ENCODE data around the gene EDC4. TPM values are rescaled to one million over a fixed set of nuclear protein-coding genes. Genes with fewer than 3 reads are reported as not detected.
A peak's percentile ranks its signal among the peaks of the same experiment; 100 is the strongest.

The EDC4 gene
- polyA plus RNA-seq, 4 donors: 30.6 to 76.5 (median 55.2) TPM

DNA sequence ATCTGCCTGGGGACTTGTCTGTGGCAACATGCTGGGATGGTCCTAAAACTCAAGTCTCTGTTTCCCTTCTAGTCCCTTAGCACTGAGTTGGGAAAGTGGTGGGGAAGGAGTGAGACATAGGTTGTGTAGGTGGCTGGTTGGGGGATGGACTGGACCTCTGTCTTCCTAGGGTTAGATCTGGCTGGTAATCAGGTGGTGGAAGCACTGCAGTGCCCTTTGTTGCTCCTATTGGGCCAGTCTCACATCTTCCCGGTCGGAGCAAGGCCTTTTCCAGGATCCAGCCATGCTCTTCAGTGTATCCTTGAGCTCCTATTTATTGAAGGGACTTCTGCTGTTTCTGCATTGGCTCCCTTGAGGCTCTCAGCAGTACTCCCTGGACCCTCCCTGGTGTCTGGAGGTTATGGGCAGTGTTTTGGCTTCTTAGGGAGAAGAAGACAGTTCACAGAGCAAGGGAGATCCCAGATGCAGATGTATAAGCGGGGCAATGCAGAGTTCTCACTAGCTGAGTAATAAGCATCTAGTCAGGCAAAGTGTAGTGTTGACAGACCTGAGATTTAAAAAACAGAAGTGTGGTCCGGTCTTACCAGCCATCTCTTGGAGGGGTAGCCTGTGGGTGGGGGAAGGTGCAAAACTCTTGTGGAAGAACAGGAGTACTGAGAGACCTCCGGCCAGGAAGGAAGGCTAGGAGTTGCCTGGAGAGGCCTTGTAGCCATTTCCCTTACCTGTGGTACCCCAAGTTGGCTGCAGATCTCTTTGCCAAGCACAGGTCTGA is 27.4 kb upstream of the EDC4 start:
- Histone ChIP-seq H3K9me3 (ENCODE audit: control insufficient read depth in 2 of 2, insufficient read depth in 1 of 2, low read depth in 1 of 2, low read length in 1 of 2) (no peaks in the 10 kb centered on the region), H3K27me3 (ENCODE audit: control insufficient read depth in 3 of 3, insufficient read depth in 3 of 3, low read length in 3 of 3) (no peaks in the 10 kb centered on the region), H3K27ac (ENCODE audit: low read depth in 1 of 3, low read length in 2 of 3) (peak overlapping the region in 2 of 3 donors; percentile 88 to 95), H3K36me3 (ENCODE audit: control insufficient read depth in 3 of 3, insufficient read depth in 2 of 3, low read depth in 1 of 3, low read length in 3 of 3) (peaks cover 0 to 22% (median 0%) of the 10 kb centered on the region in 3 donors), H3K4me3 (ENCODE audit: low read depth in 1 of 3, low read length in 3 of 3) (peak overlapping the region in 1 of 3 donors; percentile 66), H3K4me1 (ENCODE audit: control insufficient read depth in 3 of 3, insufficient read depth in 2 of 3, low read depth in 1 of 3, low read length in 2 of 3) (peaks cover 15 to 42% (median 17%) of the 10 kb centered on the region in 3 donors)
- WGBS, 3 donors: 66 to 76% (median 70%) methylated on average over 5 of the region's 5 CpGs
- FAIRE-seq (no peak), DNase-seq (peak in 1 of 2 donors; percentile 32)

DNA sequence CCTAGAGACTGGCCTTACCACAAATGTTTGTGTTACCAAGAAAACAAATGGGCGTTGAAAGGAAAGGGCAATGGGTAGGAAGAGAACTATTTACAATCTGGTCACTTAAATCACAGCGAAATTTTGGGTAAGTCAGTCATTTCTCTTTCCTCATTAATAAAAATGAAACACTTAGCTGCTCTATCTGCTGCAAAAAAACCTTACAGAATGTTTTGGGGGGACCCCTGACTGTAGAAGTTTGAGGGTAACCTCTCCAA is 26.9 kb upstream of the EDC4 start:
- peak overlapping the region; percentile 66 to 97 (median 93) for H3K4me3 ChIP-seq (ENCODE audit: low read depth in 1 of 3, low read length in 3 of 3)
- 4 to 12% (median 9%) methylated on average over 2 of the region's 2 CpGs for WGBS, 3 donors
- peaks cover 0 to 24% (median 0%) of the 10 kb centered on the region in 3 donors for H3K36me3 ChIP-seq (ENCODE audit: control insufficient read depth in 3 of 3, insufficient read depth in 2 of 3, low read depth in 1 of 3, low read length in 3 of 3)
- H3K9me3 ChIP-seq (ENCODE audit: control insufficient read depth in 2 of 2, insufficient read depth in 1 of 2, low read depth in 1 of 2, low read length in 1 of 2): no peaks in the 10 kb centered on the region
- DNase-seq (no peak), FAIRE-seq (no peak)
- peaks cover 15 to 42% (median 17%) of the 10 kb centered on the region in 3 donors for H3K4me1 ChIP-seq (ENCODE audit: control insufficient read depth in 3 of 3, insufficient read depth in 2 of 3, low read depth in 1 of 3, low read length in 2 of 3)
- H3K27ac ChIP-seq (ENCODE audit: low read depth in 1 of 3, low read length in 2 of 3): peak overlapping the region; percentile 88 to 95 (median 88)
- H3K27me3 ChIP-seq (ENCODE audit: control insufficient read depth in 3 of 3, insufficient read depth in 3 of 3, low read length in 3 of 3): no peaks in the 10 kb centered on the region

DNA sequence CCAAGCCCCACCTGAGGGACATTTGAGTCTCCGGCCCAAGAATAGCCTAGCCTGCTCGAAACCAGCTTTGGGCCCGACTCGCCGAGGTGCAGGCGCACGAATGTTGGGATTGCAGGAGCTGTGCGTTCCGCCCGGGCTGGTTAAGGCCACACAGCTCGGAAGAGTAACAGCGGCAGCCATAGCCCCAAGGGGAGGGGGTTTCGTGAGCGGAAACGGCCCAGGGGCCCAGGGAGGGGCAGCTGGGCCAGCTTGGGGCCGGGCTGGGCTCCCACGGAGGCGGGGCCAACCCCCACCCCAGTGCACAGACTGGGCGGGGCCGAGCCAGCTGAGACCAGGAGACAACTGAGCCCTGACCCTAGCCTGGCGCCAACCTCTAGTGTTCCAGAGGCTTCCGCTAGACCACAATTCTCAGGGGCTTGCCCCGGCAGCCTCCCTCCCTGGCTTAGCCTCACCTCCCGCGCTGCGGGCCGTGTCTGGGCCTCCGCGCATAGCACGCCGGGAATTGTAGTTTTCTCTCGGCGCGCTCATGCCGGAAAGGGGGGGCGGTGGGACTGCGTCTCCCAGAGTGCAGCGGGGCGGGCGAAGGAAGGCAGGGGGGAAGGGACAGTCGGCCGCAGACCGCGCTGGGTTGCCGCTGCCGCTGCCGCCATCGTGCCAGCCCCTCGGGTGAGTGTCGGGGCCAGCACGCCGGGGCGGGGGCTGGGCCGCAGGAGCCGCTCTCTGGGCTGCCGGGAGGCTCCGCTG is 26.4 kb upstream of the EDC4 start, which contains the start of gene NUTF2:
NUTF2 (plus strand) TSS at position 614 of the 744 bp plus-strand sequence. CDS start 18,198 bp downstream, outside the sequence.
- 0 to 1% (median 1%) methylated on average over 23 to 57 of the region's 57 CpGs for WGBS, 3 donors
- H3K36me3 ChIP-seq (ENCODE audit: control insufficient read depth in 3 of 3, insufficient read depth in 2 of 3, low read depth in 1 of 3, low read length in 3 of 3): peaks cover 0 to 24% (median 0%) of the 10 kb centered on the region in 3 donors
- no peaks in the 10 kb centered on the region for H3K27me3 ChIP-seq (ENCODE audit: control insufficient read depth in 3 of 3, insufficient read depth in 3 of 3, low read length in 3 of 3)
- no peaks in the 10 kb centered on the region for H3K9me3 ChIP-seq (ENCODE audit: control insufficient read depth in 2 of 2, insufficient read depth in 1 of 2, low read depth in 1 of 2, low read length in 1 of 2)
- H3K4me1 ChIP-seq (ENCODE audit: control insufficient read depth in 3 of 3, insufficient read depth in 2 of 3, low read depth in 1 of 3, low read length in 2 of 3): peaks cover 15 to 42% (median 17%) of the 10 kb centered on the region in 3 donors
- peak within 1 kb of the TSS; percentile 66 to 97 (median 93) for H3K4me3 ChIP-seq (ENCODE audit: low read depth in 1 of 3, low read length in 3 of 3)
- DNase-seq: peak; percentile 95 to 99
- no peak for FAIRE-seq
- H3K27ac ChIP-seq (ENCODE audit: low read depth in 1 of 3, low read length in 2 of 3): peak within 1 kb of the TSS; percentile 88 to 95 (median 88)

DNA sequence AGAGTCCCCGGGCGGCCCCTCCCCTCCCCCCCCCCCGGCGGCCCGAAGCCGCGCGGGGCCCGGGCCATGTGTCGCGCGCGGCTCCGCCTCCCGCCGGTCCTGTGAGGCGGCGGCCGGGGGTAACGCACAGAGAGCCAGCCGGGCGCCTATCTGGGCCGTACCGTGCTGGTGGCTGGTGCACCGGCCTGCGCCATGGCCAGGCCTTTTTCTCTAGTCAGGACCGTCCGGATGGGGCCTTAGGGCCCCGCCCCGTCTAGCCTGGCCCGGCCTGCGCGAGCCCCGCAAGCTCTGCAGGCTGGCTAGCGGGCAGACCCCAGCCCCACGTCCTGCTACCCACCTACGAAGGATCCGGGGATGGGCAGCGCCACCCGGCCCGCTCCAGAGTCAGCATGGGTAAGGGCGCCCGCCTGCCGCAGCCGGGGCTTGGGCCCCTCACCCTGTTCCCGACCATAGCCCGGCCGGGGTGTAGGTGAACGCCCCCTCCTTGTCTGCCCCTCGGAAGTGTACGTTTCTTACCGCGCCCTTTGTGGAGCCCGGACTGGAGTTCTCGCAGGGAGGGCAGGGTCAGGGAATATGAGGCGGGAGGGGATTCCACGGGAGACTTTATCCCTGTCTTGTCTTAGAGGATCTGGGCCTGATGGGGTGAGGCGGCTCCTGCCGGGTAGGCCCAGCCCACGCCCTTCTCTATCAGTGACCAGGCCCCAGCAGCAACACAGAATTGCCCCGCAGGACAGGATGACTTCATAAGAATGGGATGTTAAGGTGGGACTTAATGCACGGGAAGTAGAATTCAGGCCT is 25.6 kb upstream of the EDC4 start, which contains the start of gene CENPT:
CENPT (minus strand) TSS at position 630 of the 798 bp plus-strand sequence. CDS start 13,834 bp downstream, outside the sequence.
- 1% methylated on average over 38 to 62 of the region's 62 CpGs for WGBS, 3 donors
- no peaks in the 10 kb centered on the region for H3K9me3 ChIP-seq (ENCODE audit: control insufficient read depth in 2 of 2, insufficient read depth in 1 of 2, low read depth in 1 of 2, low read length in 1 of 2)
- H3K27ac ChIP-seq (ENCODE audit: low read depth in 1 of 3, low read length in 2 of 3): peak within 1 kb of the TSS; percentile 88 to 95 (median 88)
- peaks cover 0 to 32% (median 0%) of the 10 kb centered on the region in 3 donors for H3K36me3 ChIP-seq (ENCODE audit: control insufficient read depth in 3 of 3, insufficient read depth in 2 of 3, low read depth in 1 of 3, low read length in 3 of 3)
- no peaks in the 10 kb centered on the region for H3K27me3 ChIP-seq (ENCODE audit: control insufficient read depth in 3 of 3, insufficient read depth in 3 of 3, low read length in 3 of 3)
- FAIRE-seq (no peak), DNase-seq (peak; percentile 79 to 91)
- peaks cover 15 to 42% (median 17%) of the 10 kb centered on the region in 3 donors for H3K4me1 ChIP-seq (ENCODE audit: control insufficient read depth in 3 of 3, insufficient read depth in 2 of 3, low read depth in 1 of 3, low read length in 2 of 3)
- H3K4me3 ChIP-seq (ENCODE audit: low read depth in 1 of 3, low read length in 3 of 3): peak within 1 kb of the TSS; percentile 66 to 97 (median 93)

DNA sequence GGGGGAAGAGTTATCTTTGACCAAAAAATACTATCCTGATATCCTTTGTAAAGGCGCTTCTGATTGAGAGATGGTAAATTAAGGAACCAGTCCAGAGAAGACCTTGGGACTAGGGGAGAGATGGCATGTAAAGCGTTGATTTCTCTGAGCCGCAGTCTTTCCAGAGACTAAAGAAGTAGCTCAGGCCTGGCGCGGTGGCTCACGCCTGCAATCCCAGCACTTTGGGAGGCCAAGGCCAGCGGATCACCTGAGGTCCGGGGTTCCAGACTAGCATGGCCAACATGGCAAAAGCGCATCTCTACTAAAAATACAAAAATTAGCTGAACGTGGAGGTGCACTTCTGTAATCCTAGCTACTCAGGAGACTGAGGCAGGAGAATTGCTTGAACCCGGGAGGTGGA is 24.7 kb upstream of the EDC4 start:
- 91 to 92% (median 91%) methylated on average over 11 of the region's 11 CpGs for WGBS, 3 donors
- FAIRE-seq: no peak

DNA sequence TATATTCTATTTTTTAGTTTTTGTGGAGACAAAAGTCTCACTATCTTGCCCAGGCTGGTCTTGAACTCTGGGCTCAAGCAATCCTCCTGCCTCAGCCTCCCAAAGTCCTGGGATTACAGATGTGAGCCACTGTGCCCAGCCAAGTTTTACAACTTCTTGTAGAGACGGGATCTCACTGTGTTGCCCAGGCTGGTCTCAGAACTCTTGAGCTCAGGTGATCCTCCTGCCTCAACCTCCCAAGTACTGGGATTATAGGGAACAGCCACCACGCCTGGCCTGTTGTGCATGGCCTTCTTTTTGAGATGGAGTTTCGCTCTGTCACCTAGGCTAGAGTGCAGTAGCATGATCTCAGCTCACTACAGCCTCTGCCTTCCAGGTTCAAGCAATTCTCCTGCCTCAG is 19.2 kb upstream of the EDC4 start:
- H3K27ac ChIP-seq (ENCODE audit: low read depth in 1 of 3, low read length in 2 of 3): no peak overlapping the region
- no peak for FAIRE-seq
- DNase-seq: no peak
- H3K27me3 ChIP-seq (ENCODE audit: control insufficient read depth in 3 of 3, insufficient read depth in 3 of 3, low read length in 3 of 3): no peaks in the 10 kb centered on the region
- no peaks in the 10 kb centered on the region for H3K9me3 ChIP-seq (ENCODE audit: control insufficient read depth in 2 of 2, insufficient read depth in 1 of 2, low read depth in 1 of 2, low read length in 1 of 2)
- WGBS, 3 donors: 94 to 100% (median 96%) methylated on average over 3 of the region's 3 CpGs
- peaks cover 0 to 54% (median 0%) of the 10 kb centered on the region in 3 donors for H3K36me3 ChIP-seq (ENCODE audit: control insufficient read depth in 3 of 3, insufficient read depth in 2 of 3, low read depth in 1 of 3, low read length in 3 of 3)
- H3K4me1 ChIP-seq (ENCODE audit: control insufficient read depth in 3 of 3, insufficient read depth in 2 of 3, low read depth in 1 of 3, low read length in 2 of 3): peaks cover 6 to 38% (median 7%) of the 10 kb centered on the region in 3 donors
- no peak overlapping the region for H3K4me3 ChIP-seq (ENCODE audit: low read depth in 1 of 3, low read length in 3 of 3)

More for the DNA sequence above, 24.7 kb upstream of the EDC4 start:
- peaks cover 15 to 42% (median 17%) of the 10 kb centered on the region in 3 donors for H3K4me1 ChIP-seq (ENCODE audit: control insufficient read depth in 3 of 3, insufficient read depth in 2 of 3, low read depth in 1 of 3, low read length in 2 of 3)
- DNase-seq: no peak
- peak overlapping the region in 1 of 3 donors; percentile 88 for H3K27ac ChIP-seq (ENCODE audit: low read depth in 1 of 3, low read length in 2 of 3)
- H3K36me3 ChIP-seq (ENCODE audit: control insufficient read depth in 3 of 3, insufficient read depth in 2 of 3, low read depth in 1 of 3, low read length in 3 of 3): peaks cover 0 to 36% (median 0%) of the 10 kb centered on the region in 3 donors
- H3K9me3 ChIP-seq (ENCODE audit: control insufficient read depth in 2 of 2, insufficient read depth in 1 of 2, low read depth in 1 of 2, low read length in 1 of 2): no peaks in the 10 kb centered on the region
- no peaks in the 10 kb centered on the region for H3K27me3 ChIP-seq (ENCODE audit: control insufficient read depth in 3 of 3, insufficient read depth in 3 of 3, low read length in 3 of 3)
- peak overlapping the region in 1 of 3 donors; percentile 66 for H3K4me3 ChIP-seq (ENCODE audit: low read depth in 1 of 3, low read length in 3 of 3)

DNA sequence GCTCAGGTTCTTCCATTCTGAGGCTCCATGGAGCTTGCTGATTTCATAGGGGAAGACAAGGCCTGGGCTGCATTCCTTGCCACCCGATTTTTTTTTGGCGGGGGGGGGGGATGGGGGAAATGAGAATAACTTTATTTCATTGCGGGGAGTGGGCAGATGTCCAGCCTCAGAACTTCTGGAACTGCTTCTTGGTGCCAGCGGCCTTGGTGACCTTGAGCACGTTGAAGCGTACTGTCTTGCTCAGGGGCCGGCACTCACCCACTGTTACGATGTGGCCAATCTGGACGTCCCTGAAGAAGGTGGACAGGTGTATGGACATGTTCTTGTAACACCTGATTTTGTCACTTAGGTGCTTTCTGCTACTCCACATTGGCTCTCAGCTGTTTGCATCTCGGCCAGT is 17.1 kb upstream of the EDC4 start:
- 77 to 85% (median 79%) methylated on average over 10 of the region's 10 CpGs for WGBS, 3 donors
- peaks cover 0 to 52% (median 0%) of the 10 kb centered on the region in 3 donors for H3K36me3 ChIP-seq (ENCODE audit: control insufficient read depth in 3 of 3, insufficient read depth in 2 of 3, low read depth in 1 of 3, low read length in 3 of 3)
- H3K27me3 ChIP-seq (ENCODE audit: control insufficient read depth in 3 of 3, insufficient read depth in 3 of 3, low read length in 3 of 3): no peaks in the 10 kb centered on the region
- no peaks in the 10 kb centered on the region for H3K9me3 ChIP-seq (ENCODE audit: control insufficient read depth in 2 of 2, insufficient read depth in 1 of 2, low read depth in 1 of 2, low read length in 1 of 2)
- no peak overlapping the region for H3K4me3 ChIP-seq (ENCODE audit: low read depth in 1 of 3, low read length in 3 of 3)
- DNase-seq (no peak), FAIRE-seq (no peak)
- peak overlapping the region in 1 of 3 donors; percentile 48 for H3K27ac ChIP-seq (ENCODE audit: low read depth in 1 of 3, low read length in 2 of 3)
- H3K4me1 ChIP-seq (ENCODE audit: control insufficient read depth in 3 of 3, insufficient read depth in 2 of 3, low read depth in 1 of 3, low read length in 2 of 3): peaks cover 7 to 35% (median 8%) of the 10 kb centered on the region in 3 donors

Measured in small intestine (tissue), 7 donors.